ENCODE results near the gene PDGFB. TPM values are rescaled to one million over a fixed set of nuclear protein-coding genes. Genes with fewer than 3 reads are reported as not detected.

PDGFB gene
- total and polyA plus RNA-seq, 10 donors, result 1.7 to 20.5 (median 8.5) TPM

GRCh38 chr22:39215426-39216142 lies 29.2 kb downstream of the PDGFB start:
- peaks cover 0 to 5% (median 0%) of the 10 kb centered on the region in 8 donors for H3K9me3 ChIP-seq
- DNase-seq, result peak; percentile 61
- intact Hi-C loops (cut with DNase I; ENCODE audit: low total_unique reads), result no loop called here
- no peak overlapping the region for H3K4me3 ChIP-seq
- TF ChIP-seq POLR2A (IDR thresholded peaks at IDR 0.05), result no peak
- peak in 7 of 11 experiments; percentile 22 to 61 (median 38) for TF ChIP-seq CTCF (IDR thresholded peaks at IDR 0.05 in 8 of 11, conservative IDR thresholded peaks at IDR 0.05 in 3 of 11)
- WGBS, 5 donors, result 51 to 62% (median 51%) methylated on average over 10 to 14 of the region's 14 CpGs
- peaks cover 0 to 9% (median 0%) of the 10 kb centered on the region in 6 donors for H3K4me1 ChIP-seq
- H3K36me3 ChIP-seq, result no peaks in the 10 kb centered on the region
- H3K27ac ChIP-seq, result no peak overlapping the region
- H3K27me3 ChIP-seq (replicated peaks in 1 of 7), result peaks cover 0 to 35% (median 6%) of the 10 kb centered on the region in 7 donors

- no peak overlapping the region for H3K4me3 ChIP-seq
- peaks cover 0 to 35% (median 6%) of the 10 kb centered on the region in 7 donors for H3K27me3 ChIP-seq (replicated peaks in 1 of 7)
- peaks cover 0 to 9% (median 0%) of the 10 kb centered on the region in 6 donors for H3K4me1 ChIP-seq
- H3K36me3 ChIP-seq, result no peaks in the 10 kb centered on the region
- intact Hi-C loops (cut with DNase I; ENCODE audit: low total_unique reads), result no loop called here
- peak; percentile 8 for DNase-seq
- no peak overlapping the region for H3K27ac ChIP-seq
- TF ChIP-seq POLR2A (IDR thresholded peaks at IDR 0.05), result no peak
- TF ChIP-seq POLR2AphosphoS5 (IDR thresholded peaks at IDR 0.05), result no peak
- TF ChIP-seq CTCF (IDR thresholded peaks at IDR 0.05 in 8 of 11, conservative IDR thresholded peaks at IDR 0.05 in 3 of 11), result no peak
- H3K9me3 ChIP-seq, result peaks cover 0 to 5% (median 0%) of the 10 kb centered on the region in 8 donors
- WGBS, 5 donors, result 77 to 90% (median 88%) methylated on average over 6 of the region's 6 CpGs
These were observed 29.7 kb downstream of the PDGFB start for GRCh38 chr22:39215070-39215396.

GRCh38 chr22:39214383-39215069 lies 30.3 kb downstream of the PDGFB start:
- H3K4me1 ChIP-seq, result peaks cover 0 to 9% (median 0%) of the 10 kb centered on the region in 6 donors
- no peak overlapping the region for H3K4me3 ChIP-seq
- peak; percentile 34 for DNase-seq
- no peaks in the 10 kb centered on the region for H3K36me3 ChIP-seq
- H3K27me3 ChIP-seq (replicated peaks in 1 of 7), result peaks cover 0 to 35% (median 6%) of the 10 kb centered on the region in 7 donors
- TF ChIP-seq POLR2A (IDR thresholded peaks at IDR 0.05) (no peak), CTCF (IDR thresholded peaks at IDR 0.05 in 8 of 11, conservative IDR thresholded peaks at IDR 0.05 in 3 of 11) (no peak), POLR2AphosphoS5 (IDR thresholded peaks at IDR 0.05) (no peak)
- no peak overlapping the region for H3K27ac ChIP-seq
- H3K9me3 ChIP-seq, result peaks cover 0 to 5% (median 0%) of the 10 kb centered on the region in 8 donors
- WGBS, 5 donors, result 64 to 71% (median 68%) methylated on average over 8 of the region's 8 CpGs
- intact Hi-C loops (cut with DNase I; ENCODE audit: low total_unique reads), result no loop called here

- no peak for TF ChIP-seq POLR2A (IDR thresholded peaks at IDR 0.05)
- no peak for TF ChIP-seq POLR2AphosphoS5 (IDR thresholded peaks at IDR 0.05)
- Histone ChIP-seq H3K36me3 (no peaks in the 10 kb centered on the region), H3K9me3 (peaks cover 0 to 5% (median 0%) of the 10 kb centered on the region in 8 donors), H3K27me3 (replicated peaks in 1 of 7) (peaks cover 0 to 35% (median 6%) of the 10 kb centered on the region in 7 donors), H3K27ac (no peak overlapping the region), H3K4me3 (no peak overlapping the region), H3K4me1 (peaks cover 0 to 9% (median 0%) of the 10 kb centered on the region in 6 donors)
- intact Hi-C loops (cut with DNase I; ENCODE audit: low total_unique reads), result no loop called here
- 78 to 84% (median 82%) methylated on average over 9 of the region's 9 CpGs for WGBS, 5 donors
- DNase-seq, result peak; percentile 6
These were observed 30.8 kb downstream of the PDGFB start for GRCh38 chr22:39214006-39214382.
